Glutamatergic neuron (in vitro differentiated cells): ENCODE measurements around the gene MED19. TPM values are rescaled to one million over a fixed set of nuclear protein-coding genes. Genes with fewer than 3 reads are reported as not detected.

Experiments
- DNase-seq: peaks from one replicate; pipeline ENCODE4 v3.0.0; 2022
- H3K27ac Mint-ChIP-seq: one replicate; pipeline ENCODE4 v1.8.0; 2020; ENCODE audit warnings: mild to moderate bottlenecking, mixed read lengths, inconsistent platforms; ENCODE audit not compliant: unreplicated experiment
- H3K27me3 Mint-ChIP-seq: one replicate; pipeline ENCODE4 v1.8.0; 2020; ENCODE audit warnings: mild to moderate bottlenecking, moderate library complexity, mixed read lengths, inconsistent platforms; ENCODE audit not compliant: unreplicated experiment
- H3K36me3 Mint-ChIP-seq: one replicate; pipeline ENCODE4 v1.8.0; 2020; ENCODE audit warnings: mild to moderate bottlenecking, mixed read lengths, inconsistent platforms; ENCODE audit not compliant: unreplicated experiment
- H3K4me1 Mint-ChIP-seq: one replicate; pipeline ENCODE4 v1.8.0; 2020; ENCODE audit warnings: mild to moderate bottlenecking, low read depth, mixed read lengths, inconsistent platforms; ENCODE audit not compliant: unreplicated experiment
- H3K4me3 Mint-ChIP-seq: one replicate; pipeline ENCODE4 v1.8.0; 2020; ENCODE audit warnings: mild to moderate bottlenecking, mixed read lengths, inconsistent platforms; ENCODE audit not compliant: unreplicated experiment
- H3K9me3 Mint-ChIP-seq: one replicate; pipeline ENCODE4 v1.8.0; 2020; ENCODE audit warnings: mild to moderate bottlenecking, moderate library complexity, mixed read lengths, inconsistent platforms; ENCODE audit not compliant: unreplicated experiment
- CTCF ChIP-seq: fragments of 200-600 bp; sonication (generic); IDR thresholded peaks from one replicate; pipeline ENCODE4 v1.5.0; 2021; ENCODE audit not compliant: partially characterized antibody, unreplicated experiment
- total RNA-seq: library from RNA; stranded (reverse); fragmentation: NEBNext Ultra II Directional; extraction: Animal tissue kit (Norgen Biotek cat#: 25700); gene quantifications from one replicate; pipeline ENCODE4 v1.2.1, GENCODE V29; 2021; ENCODE audit not compliant: unreplicated experiment

MED19 gene
- total RNA-seq, 1 donor from 2014 or later = 30.9 TPM

DNA sequence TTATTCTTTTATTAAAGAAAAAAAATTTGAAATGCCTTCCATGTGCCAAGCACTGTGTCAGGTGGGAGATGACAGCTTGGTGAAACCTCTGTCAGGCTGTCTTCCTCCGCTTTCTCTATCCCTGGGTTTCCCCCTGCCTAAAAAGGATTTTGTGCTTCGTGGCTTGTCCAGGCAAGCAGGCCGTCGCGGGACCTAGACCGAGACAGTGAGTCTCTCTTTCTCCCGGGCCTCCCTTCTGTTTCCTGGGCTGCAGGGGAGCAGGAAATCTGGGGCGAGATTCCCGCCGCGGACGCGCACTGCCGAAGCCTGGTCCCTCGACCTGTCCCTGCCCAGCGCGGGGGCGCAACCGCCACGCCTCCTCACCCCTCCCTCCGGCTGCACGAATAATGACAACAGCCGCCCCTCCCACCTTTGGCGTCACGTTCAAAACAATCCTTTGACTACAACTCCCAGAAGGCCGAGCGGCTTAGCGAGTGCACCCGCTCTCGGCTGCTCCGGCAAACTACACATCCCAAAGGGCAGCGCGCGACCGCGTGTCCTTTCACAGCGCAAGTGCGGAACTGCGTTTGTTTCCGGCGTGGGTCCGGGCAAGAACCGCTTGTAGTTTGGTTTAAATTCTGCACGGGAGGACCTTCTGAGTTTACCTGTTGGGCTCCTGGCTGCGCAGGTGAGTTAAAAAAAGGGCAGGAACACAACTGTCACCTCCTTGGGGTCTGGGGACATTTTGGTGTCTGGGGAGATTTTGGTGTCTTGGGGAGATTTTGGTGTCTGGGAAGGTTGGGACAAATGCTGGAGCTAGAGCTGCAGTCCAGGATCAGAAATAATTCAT, 54.6 kb downstream of the MED19 start, which contains the start of gene CLP1:
CLP1 (plus strand) TSS at position 569 of the 829 bp plus-strand sequence. CDS start 1,715 bp downstream, outside the sequence.
- peak; percentile 99 for DNase-seq
- Mint-ChIP-seq H3K4me1 (peaks cover 17% of the 10 kb centered on the region), H3K4me3 (peak within 1 kb of the TSS; percentile 100), H3K36me3 (no peaks in the 10 kb centered on the region), H3K27ac (peak within 1 kb of the TSS; percentile 89), H3K9me3 (peaks cover 5% of the 10 kb centered on the region), H3K27me3 (peaks cover 3% of the 10 kb centered on the region)
- TF ChIP-seq CTCF = no peak

DNA sequence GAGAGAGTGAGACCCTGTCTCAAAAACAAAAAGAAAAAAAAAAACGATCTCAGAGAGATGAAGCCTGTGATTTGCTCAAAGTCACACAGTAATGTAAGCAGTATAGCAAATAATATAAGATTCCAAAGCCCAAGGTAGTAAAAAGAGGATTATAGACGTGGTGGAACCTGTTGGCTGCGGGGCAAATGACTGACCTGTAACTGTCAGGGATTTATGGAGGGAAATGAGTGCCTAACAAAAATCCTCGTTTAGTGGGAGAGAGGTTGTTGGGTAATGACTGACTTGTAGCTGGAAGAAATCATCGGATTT, 55.2 kb downstream of the MED19 start:
- H3K27ac Mint-ChIP-seq = peak overlapping the region; percentile 89
- H3K27me3 Mint-ChIP-seq = peaks cover 3% of the 10 kb centered on the region
- H3K36me3 Mint-ChIP-seq = no peaks in the 10 kb centered on the region
- TF ChIP-seq CTCF = no peak
- H3K4me1 Mint-ChIP-seq = peaks cover 17% of the 10 kb centered on the region
- DNase-seq = no peak
- H3K9me3 Mint-ChIP-seq = peaks cover 5% of the 10 kb centered on the region
- peak overlapping the region; percentile 74 for H3K4me3 Mint-ChIP-seq

Other genes starting within 250 kb of the MED19 start
- gene SLC43A1, start 196.5 kb downstream of the MED19 start, total RNA-seq = 5.2 TPM
- 51.2 TPM for gene TIMM10, start 181.5 kb downstream of the MED19 start, total RNA-seq
- not detected for gene SMTNL1, start 174.6 kb downstream of the MED19 start, total RNA-seq
- 199 TPM for gene UBE2L6, start 144.5 kb downstream of the MED19 start, total RNA-seq
- 46.1 TPM for gene SERPING1, start 114.5 kb downstream of the MED19 start, total RNA-seq
- 16.9 TPM for gene YPEL4, start 62.3 kb downstream of the MED19 start, total RNA-seq
- 17.1 TPM for gene CLP1, start 54.5 kb downstream of the MED19 start, total RNA-seq
- 42.3 TPM for gene ZDHHC5, start 44.1 kb downstream of the MED19 start, total RNA-seq
- gene TMX2, start 378 bp upstream of the MED19 start, total RNA-seq = 94.5 TPM
- gene SELENOH, start 29.3 kb upstream of the MED19 start, total RNA-seq = 98.8 TPM
- not detected for gene BTBD18, start 39.6 kb upstream of the MED19 start, total RNA-seq
- gene CTNND1, start 49.6 kb upstream of the MED19 start, total RNA-seq = 344 TPM